GM19455 (cell line): Measurements from ENCODE around the gene SNX9.

Experiments
- ATAC-seq: cut with Tn5 transposase; IDR thresholded peaks from one replicate; pipeline ENCODE4 v1.9.1; 2021; ENCODE audit not compliant: unreplicated experiment

The SNX9 gene

GRCh38 chr6:157974967-157975366, 151.9 kb downstream of the SNX9 start:
- no peak for ATAC-seq

- no peak for ATAC-seq
Measured at GRCh38 chr6:157975456-157975855, 152.4 kb downstream of the SNX9 start.

- ATAC-seq, result no peak
Measured at GRCh38 chr6:157976345-157977175, 153.5 kb downstream of the SNX9 start.

GRCh38 chr6:157977176-157977804, 154.2 kb downstream of the SNX9 start:
- ATAC-seq, result no peak

- no peak for ATAC-seq
Measured at GRCh38 chr6:157978021-157978783, 155.2 kb downstream of the SNX9 start.

GRCh38 chr6:157980288-157981131, 157.5 kb downstream of the SNX9 start:
- ATAC-seq, result no peak

- ATAC-seq, result peak; percentile 20
Measured at GRCh38 chr6:157981132-157981394, 158.0 kb downstream of the SNX9 start.

GRCh38 chr6:157981395-157982101, 158.5 kb downstream of the SNX9 start, which contains the start of gene SYNJ2:
Gene SYNJ2 (plus strand): TSS chr6:157981863. CDS start chr6:157981962, 99 bp downstream.
- ATAC-seq, result peak; percentile 74

- ATAC-seq, result peak; percentile 45
Measured at GRCh38 chr6:157982102-157982562, 159.1 kb downstream of the SNX9 start.

- ATAC-seq, result no peak
Measured at GRCh38 chr6:157982563-157983405, 159.7 kb downstream of the SNX9 start.

GRCh38 chr6:157983406-157984119, 160.5 kb downstream of the SNX9 start:
- ATAC-seq, result no peak

GRCh38 chr6:157984128-157984527, 161.1 kb downstream of the SNX9 start:
- ATAC-seq, result no peak

GRCh38 chr6:157984686-157985225, 161.7 kb downstream of the SNX9 start:
- no peak for ATAC-seq

GRCh38 chr6:157985378-157986155, 162.5 kb downstream of the SNX9 start:
- ATAC-seq, result no peak

- ATAC-seq, result no peak
Measured at GRCh38 chr6:157987788-157988699, 165.0 kb downstream of the SNX9 start.

GRCh38 chr6:157988700-157989063, 165.6 kb downstream of the SNX9 start:
- ATAC-seq, result no peak
